ENCODE data around the gene ADNP2.

ADNP2 gene, protein sequence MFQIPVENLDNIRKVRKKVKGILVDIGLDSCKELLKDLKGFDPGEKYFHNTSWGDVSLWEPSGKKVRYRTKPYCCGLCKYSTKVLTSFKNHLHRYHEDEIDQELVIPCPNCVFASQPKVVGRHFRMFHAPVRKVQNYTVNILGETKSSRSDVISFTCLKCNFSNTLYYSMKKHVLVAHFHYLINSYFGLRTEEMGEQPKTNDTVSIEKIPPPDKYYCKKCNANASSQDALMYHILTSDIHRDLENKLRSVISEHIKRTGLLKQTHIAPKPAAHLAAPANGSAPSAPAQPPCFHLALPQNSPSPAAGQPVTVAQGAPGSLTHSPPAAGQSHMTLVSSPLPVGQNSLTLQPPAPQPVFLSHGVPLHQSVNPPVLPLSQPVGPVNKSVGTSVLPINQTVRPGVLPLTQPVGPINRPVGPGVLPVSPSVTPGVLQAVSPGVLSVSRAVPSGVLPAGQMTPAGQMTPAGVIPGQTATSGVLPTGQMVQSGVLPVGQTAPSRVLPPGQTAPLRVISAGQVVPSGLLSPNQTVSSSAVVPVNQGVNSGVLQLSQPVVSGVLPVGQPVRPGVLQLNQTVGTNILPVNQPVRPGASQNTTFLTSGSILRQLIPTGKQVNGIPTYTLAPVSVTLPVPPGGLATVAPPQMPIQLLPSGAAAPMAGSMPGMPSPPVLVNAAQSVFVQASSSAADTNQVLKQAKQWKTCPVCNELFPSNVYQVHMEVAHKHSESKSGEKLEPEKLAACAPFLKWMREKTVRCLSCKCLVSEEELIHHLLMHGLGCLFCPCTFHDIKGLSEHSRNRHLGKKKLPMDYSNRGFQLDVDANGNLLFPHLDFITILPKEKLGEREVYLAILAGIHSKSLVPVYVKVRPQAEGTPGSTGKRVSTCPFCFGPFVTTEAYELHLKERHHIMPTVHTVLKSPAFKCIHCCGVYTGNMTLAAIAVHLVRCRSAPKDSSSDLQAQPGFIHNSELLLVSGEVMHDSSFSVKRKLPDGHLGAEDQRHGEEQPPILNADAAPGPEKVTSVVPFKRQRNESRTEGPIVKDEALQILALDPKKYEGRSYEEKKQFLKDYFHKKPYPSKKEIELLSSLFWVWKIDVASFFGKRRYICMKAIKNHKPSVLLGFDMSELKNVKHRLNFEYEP
- 91.6 reads per million, percentile 81 among the genes with 10 or more reads in this experiment for total RNA-seq

- peak; percentile 70 for DNase-seq
These were observed at the start of gene ADNP2 for GRCh38 chr18:80108739-80109675. Gene ADNP2, plus strand, starts transcription at chr18:80109262. Its CDS starts 8,281 bp downstream, at chr18:80117543.

GRCh38 chr18:80059945-80060344 lies 49.1 kb upstream of the ADNP2 start:
- no peak for DNase-seq

DNA sequence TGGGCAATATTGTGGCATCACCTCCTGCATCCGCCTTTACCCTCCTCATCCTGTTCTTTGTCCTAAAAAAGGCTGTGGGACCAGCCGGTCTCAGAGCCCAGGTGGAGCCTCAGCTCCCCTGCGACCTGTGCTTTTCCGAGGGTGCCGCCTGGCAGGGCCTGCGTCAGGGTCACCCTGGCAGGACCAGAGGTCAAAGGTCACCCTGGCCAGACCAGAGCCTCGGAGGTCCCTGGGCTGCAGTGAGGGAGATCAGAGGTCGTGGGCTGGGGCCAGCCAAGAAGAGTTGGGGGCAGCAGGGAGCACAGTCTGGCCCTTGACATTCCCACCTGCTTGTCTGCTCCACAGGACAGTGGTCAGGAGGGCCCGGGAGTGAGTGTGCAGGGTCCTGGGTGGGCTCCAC lies 43.4 kb upstream of the ADNP2 start:
- DNase-seq, result no peak

- no peak for DNase-seq
These were observed 41.7 kb upstream of the ADNP2 start for GRCh38 chr18:80067321-80067720.

GRCh38 chr18:80067897-80068296 lies 41.2 kb upstream of the ADNP2 start:
- DNase-seq, result no peak

DNA sequence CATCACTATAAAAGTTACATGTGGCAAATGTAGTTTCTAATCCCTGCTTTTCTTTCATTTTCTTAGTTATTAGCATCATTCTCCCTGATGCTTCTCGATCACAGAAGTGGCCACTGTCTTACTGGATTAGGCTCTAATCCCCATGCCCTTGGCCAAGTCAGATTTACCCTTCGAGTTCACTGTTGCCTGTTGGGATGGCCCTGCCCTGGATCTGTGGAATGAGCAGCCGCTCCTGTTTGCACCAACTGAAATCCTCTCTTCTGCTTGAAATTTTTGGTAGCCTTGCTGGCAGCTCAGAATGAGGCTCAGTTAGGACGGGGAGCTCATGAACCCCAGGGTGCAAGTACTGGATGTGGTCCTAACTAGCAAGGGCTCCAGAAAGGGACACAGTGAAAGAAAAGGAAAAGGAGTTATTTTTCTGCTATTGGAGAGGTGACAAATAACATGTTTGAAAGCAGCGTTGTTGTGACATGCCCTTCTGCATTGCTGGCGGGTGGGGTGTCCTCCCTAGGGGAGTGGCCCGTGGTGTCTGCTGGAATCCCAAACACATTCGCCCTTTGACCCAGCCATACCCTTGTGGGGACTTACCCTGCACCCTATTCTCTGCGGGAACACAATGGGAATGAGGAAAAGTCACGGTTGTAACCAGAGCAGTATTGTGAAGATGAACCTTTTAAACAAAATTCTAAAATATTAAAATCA lies 40.3 kb upstream of the ADNP2 start:
- no peak for DNase-seq

- no peak for DNase-seq
These were observed 38.2 kb upstream of the ADNP2 start for GRCh38 chr18:80070825-80071224.

DNA sequence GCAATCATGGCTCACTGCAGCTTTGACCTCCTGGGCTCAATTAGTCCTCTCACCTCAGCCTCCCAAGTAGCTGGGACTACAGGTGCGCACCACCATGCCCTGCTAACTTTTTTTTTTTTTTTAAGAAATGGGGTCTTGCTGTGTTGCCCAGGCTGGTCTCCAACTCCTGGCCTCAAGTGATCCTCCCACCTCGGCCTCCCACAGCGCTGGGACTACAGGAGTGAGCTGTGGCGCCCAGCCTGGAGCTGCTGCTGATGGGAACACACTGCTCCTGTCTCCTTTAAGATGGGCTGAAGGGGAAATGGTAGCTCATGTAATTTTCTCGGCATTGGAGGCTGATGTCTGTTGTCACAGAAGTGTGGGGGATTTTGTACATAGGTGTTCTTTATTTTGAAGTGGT lies 34.9 kb upstream of the ADNP2 start:
- no peak for DNase-seq

DNA sequence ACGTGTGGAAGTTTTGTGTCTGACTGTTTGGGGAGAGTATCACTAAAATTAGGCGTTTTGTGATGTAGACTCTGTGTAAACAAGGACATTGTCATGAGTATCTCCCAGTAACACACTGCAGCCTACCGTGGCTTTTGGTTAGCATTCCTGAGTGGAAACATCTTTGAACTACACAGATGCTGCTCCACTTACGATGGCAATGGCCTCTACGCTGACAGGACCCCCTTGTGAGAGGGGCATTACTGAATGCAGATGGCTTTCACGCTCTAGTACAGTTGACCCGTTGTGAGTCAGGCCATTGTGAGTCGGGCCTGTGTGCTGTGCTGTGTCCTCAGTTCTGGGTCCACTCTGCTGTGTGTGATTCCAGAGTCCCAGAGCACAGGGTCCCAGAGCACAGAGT lies 34.4 kb upstream of the ADNP2 start:
- DNase-seq, result no peak

DNA sequence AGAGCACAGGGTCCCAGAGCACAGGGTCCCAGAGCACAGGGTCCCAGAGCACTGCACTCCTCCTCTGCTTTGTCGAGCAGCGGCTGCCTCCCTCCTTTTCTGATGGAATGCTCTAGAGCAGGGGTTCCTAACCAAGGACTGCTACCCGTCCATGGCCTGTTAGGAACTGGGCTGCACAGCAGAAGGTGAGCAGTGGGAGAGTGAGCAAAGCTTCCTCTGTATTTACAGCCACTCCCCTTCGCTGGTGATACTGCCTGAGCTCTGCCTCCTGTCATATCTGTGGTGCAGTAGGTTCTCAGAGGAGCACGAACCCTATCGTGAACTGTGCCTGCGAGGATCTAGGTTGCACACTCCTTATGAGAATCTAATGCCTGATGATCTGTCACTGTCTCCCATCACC lies 33.1 kb upstream of the ADNP2 start:
- no peak for DNase-seq

- DNase-seq, result no peak
These were observed 32.7 kb upstream of the ADNP2 start for GRCh38 chr18:80076379-80076778.

DNA sequence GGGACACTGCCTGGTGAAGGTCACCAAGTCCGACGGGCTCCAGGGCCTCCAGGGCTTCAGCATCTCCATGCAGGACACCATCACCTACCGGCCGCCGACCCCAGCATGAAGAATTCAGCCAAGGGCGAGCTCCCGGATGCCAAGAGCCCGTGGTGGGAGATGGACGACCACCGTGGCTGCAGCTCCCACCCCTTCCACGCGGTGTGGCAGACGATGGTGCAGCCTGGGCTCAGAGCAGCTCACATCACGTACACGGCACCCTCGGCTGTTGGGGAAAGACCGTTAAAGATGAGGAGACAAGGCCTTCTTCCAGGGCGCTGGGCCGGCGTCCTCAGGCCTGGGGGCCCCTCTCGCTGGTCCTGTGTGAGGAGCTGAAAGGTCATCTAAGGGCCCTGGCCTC lies 31.2 kb upstream of the ADNP2 start:
- DNase-seq, result no peak

DNA sequence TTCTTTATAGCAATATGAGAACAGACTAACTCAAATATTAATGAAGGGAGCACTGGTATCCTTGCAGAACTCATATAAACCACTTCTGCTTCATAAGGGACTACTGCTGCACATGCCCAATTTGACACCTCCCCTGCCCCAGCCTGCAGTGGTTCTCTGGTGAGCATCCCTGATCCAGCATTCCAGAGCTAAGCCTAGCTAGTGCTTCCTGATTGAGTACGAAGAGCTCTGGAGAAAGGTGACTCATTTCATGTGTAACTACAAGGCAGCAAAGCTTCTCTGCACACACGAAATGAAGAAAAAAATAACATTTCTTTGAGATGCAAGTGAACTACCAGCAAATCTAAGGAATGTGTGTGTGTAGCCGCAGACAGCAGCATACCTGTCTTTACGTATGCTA lies 22.8 kb upstream of the ADNP2 start:
- no peak for DNase-seq

- no peak for DNase-seq
These were observed 21.0 kb upstream of the ADNP2 start for GRCh38 chr18:80088036-80088435.

- no peak for DNase-seq
These were observed 20.2 kb upstream of the ADNP2 start for GRCh38 chr18:80088823-80089222.

DNA sequence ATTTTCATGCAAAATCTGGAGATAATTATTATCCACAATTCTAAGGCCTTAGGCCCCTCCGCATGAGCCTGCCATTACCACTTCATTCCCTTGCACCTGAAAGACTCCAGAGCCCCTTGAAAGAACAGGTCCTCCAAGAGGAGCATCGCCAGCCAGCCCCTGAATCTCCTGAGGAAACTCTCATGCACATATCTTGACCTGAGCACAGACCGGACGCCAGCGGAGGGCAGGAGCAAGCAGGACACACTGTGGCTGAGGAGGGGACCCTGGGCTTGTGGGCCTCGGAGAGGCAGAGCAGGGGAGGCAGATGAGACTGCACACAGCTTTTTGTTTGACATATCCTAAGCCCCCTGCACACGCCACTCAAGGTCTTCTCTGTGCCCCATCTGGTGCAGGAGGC lies 13.6 kb upstream of the ADNP2 start:
- DNase-seq, result no peak

DNA sequence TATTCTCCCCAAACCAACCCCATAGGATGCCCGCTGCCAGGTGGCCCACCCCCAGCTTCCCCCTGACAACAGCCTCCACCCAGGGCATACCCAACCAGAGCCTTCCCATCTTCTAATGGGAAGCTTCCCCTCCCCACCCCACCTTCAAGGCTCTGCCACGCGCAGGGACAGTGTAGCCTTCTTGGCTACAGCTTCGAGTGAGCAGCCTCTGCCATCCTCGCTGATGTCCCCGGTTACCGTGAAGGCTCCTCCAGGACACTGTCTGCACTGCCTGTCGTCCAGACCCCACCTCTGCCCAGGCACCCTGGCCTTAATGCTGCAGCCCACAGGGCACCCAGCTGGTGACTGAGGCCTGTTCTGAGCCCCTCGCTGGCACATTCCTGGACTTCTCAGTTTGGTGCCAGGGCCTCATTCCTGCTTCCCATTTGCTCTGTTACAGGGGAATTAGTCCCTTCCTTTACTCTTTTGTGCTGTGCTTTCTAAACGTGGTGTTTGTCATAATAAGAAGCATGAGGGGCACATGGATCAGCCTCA lies 13.0 kb upstream of the ADNP2 start:
- no peak for DNase-seq

- DNase-seq, result no peak
These were observed 11.9 kb upstream of the ADNP2 start for GRCh38 chr18:80097201-80097600.

DNA sequence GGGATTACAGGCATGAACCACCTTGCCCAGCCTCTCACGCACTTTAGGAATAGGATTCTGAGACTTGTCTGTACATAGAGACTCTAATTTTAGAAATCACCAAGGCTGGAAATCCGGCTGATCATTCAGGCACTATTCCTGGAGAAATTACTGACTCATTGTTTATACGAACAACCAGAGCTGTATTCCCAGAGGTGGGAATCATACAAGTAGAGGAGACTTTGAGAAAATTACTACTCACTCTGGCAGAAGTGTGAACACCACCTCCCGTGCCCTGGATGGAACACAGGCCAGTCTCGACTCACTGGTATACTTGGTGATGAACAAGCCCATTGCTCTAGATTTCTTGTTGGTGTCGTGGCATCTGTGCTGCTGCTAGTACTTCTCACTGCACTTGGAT lies 5.8 kb upstream of the ADNP2 start:
- no peak for DNase-seq

- no peak for DNase-seq
These were observed 4.7 kb upstream of the ADNP2 start for GRCh38 chr18:80104364-80104779.

Data from effector CD4-positive, alpha-beta T cell (primary cell).